Thoracic aorta (tissue), 2 donors: Measurements from ENCODE around the gene RLN1. TPM values are rescaled to one million over a fixed set of nuclear protein-coding genes. Genes with fewer than 3 reads are reported as not detected.

Source experiments
- ATAC-seq: fragments of 150-250 bp; one replicate; pipeline ENCODE4 v1.8.0; 2017; ENCODE audit warnings: low read depth; ENCODE audit not compliant: insufficient number of reproducible peaks, low FRiP score
- DNase-seq: peaks from one replicate; pipeline ENCODE4 v3.0.0-alpha.2; 2020; ENCODE audit warnings: low spot score
- H3K27ac ChIP-seq, 2 donors: fragments of 200-600 bp; sonication (generic); 1 replicate in 1 of 2; 2 replicates in 1 of 2; pipeline ENCODE4 v1.5.1; 2016; ENCODE audit warnings: mild to moderate bottlenecking in 2 of 2, moderate library complexity in 2 of 2
- H3K27me3 ChIP-seq: fragments of 200-600 bp; sonication (generic); replicated peaks from 2 replicates; pipeline ENCODE4 v1.6.0; 2016; ENCODE audit warnings: mild to moderate bottlenecking; ENCODE audit not compliant: insufficient read depth
- H3K36me3 ChIP-seq: fragments of 200-600 bp; sonication (generic); one replicate; pipeline ENCODE4 v1.5.1; 2016
- H3K4me1 ChIP-seq, 2 donors: fragments of 200-600 bp; sonication (generic); 1 replicate in 1 of 2; 2 replicates in 1 of 2; pipeline versions ENCODE4 v1.5.1 to v1.6.0; 2016; ENCODE audit warnings: low read depth in 2 of 2, mild to moderate bottlenecking in 1 of 2; ENCODE audit not compliant: control insufficient read depth in 1 of 2
- H3K4me3 ChIP-seq: fragments of 200-600 bp; sonication (generic); 2 replicates; pipeline ENCODE4 v1.5.1; 2016; ENCODE audit warnings: mild to moderate bottlenecking
- H3K9me3 ChIP-seq: fragments of 200-600 bp; sonication (generic); 2 replicates; pipeline ENCODE4 v1.5.1; 2016
- total RNA-seq, 2 donors: library from RNA; depleted of rRNA; stranded (reverse); fragments of >200 nt; gene quantifications; one replicate each; pipeline versions ENCODE4 v1.1.0 to v1.2.3, GENCODE V29; 2016
- TF ChIP-seq, protein P1 (sequence below): fragments of 200-600 bp; sonication (generic); IDR thresholded peaks from one replicate; pipeline ENCODE4 v1.5.1; 2019; ENCODE audit warnings: antibody characterized with exemption

RLN1 gene
- total RNA-seq, 2 donors from 2014 or later: not detected

DNA sequence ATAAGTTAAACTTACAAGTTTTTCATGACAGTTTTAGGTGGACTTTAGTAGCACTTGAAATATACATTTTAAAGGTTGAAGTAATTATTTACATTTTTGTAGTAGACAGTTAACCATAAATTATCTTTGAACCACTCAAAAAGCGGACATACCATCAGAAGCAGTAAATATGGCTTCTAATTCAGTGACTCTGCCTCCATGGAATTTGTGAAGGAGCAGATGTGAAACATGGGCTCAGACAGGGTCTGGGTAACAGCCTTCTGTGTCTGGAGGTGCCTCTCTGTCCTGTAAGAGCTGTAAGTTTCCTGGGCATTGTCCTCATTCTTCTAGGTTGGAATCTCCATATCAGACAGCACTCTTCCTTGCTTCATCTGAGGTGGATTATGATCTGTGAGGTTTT is 47.5 kb downstream of the RLN1 start:
- no peaks in the 10 kb centered on the region for H3K4me1 ChIP-seq
- no peaks in the 10 kb centered on the region for H3K27me3 ChIP-seq
- TF ChIP-seq, protein P1, sequence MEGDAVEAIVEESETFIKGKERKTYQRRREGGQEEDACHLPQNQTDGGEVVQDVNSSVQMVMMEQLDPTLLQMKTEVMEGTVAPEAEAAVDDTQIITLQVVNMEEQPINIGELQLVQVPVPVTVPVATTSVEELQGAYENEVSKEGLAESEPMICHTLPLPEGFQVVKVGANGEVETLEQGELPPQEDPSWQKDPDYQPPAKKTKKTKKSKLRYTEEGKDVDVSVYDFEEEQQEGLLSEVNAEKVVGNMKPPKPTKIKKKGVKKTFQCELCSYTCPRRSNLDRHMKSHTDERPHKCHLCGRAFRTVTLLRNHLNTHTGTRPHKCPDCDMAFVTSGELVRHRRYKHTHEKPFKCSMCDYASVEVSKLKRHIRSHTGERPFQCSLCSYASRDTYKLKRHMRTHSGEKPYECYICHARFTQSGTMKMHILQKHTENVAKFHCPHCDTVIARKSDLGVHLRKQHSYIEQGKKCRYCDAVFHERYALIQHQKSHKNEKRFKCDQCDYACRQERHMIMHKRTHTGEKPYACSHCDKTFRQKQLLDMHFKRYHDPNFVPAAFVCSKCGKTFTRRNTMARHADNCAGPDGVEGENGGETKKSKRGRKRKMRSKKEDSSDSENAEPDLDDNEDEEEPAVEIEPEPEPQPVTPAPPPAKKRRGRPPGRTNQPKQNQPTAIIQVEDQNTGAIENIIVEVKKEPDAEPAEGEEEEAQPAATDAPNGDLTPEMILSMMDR: no peak
- H3K27ac ChIP-seq: no peak overlapping the region
- no peaks in the 10 kb centered on the region for H3K36me3 ChIP-seq
- H3K4me3 ChIP-seq: no peak overlapping the region
- ATAC-seq (no peak), DNase-seq (no peak)
- H3K9me3 ChIP-seq: no peaks in the 10 kb centered on the region

DNA sequence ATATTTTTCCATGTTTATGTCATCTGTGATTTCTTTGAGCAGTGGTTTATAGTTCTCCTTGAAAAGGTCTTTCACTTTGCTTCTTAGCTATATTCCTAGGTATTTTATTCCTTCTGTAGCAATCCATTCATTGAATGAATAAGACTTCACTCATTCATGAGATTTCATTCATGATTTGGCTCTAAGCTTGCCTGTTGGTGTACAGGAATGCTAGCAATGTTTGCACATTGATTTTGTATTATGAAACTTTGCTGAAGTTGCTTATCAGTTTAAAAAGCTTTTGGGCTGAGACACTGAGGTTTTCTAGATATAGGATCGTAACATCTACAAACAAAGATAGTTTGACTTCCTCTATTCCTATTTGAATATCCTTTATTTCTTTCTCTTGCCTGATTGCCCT is 51.1 kb downstream of the RLN1 start:
- H3K27me3 ChIP-seq: no peaks in the 10 kb centered on the region
- no peaks in the 10 kb centered on the region for H3K4me1 ChIP-seq
- no peak overlapping the region for H3K4me3 ChIP-seq
- no peaks in the 10 kb centered on the region for H3K9me3 ChIP-seq
- no peak overlapping the region for H3K27ac ChIP-seq
- DNase-seq (no peak), ATAC-seq (no peak)
- TF ChIP-seq, protein P1: no peak
- no peaks in the 10 kb centered on the region for H3K36me3 ChIP-seq

DNA sequence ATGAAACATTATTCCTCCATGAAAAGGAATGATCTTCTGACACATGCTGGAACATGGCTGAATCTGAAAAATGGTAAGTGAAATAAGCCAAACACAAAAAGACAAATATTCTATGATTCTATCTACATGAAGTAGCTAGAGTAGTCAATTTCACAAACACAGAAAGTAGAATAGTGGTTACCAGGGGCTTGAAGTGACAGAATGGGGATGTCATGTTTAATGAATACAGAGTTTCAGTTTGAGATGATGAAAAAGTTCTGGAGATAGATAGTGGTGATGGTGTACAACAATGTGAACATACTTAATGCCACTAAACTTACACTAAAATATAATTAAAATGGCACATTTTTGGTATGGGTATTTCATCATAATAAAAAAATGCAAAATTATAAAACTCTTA is 53.4 kb downstream of the RLN1 start:
- H3K9me3 ChIP-seq: no peaks in the 10 kb centered on the region
- no peak overlapping the region for H3K27ac ChIP-seq
- H3K4me1 ChIP-seq: no peaks in the 10 kb centered on the region
- no peaks in the 10 kb centered on the region for H3K27me3 ChIP-seq
- no peaks in the 10 kb centered on the region for H3K36me3 ChIP-seq
- ATAC-seq: no peak
- TF ChIP-seq, protein P1: no peak
- H3K4me3 ChIP-seq: no peak overlapping the region
- no peak for DNase-seq

Other genes starting within 250 kb of the RLN1 start
- gene INSL6, start 154.2 kb downstream of the RLN1 start, total RNA-seq: not detected
- gene INSL4, start 108.5 kb downstream of the RLN1 start, total RNA-seq: not detected
- not detected for gene RLN2, start 35.2 kb downstream of the RLN1 start, total RNA-seq
- 1 to 10 TPM; 6.0 to 8.8 TPM for gene PLGRKT, start 98.0 kb upstream of the RLN1 start, total RNA-seq
- gene CD274, start 110.7 kb upstream of the RLN1 start, total RNA-seq: 1 to 10 TPM; 2.2 to 7.3 TPM
- 1 to 10 TPM; 1.1 to 4.5 TPM for gene PDCD1LG2, start 170.7 kb upstream of the RLN1 start, total RNA-seq